Bronchial epithelial cell (primary cell): Measurements from ENCODE around the gene NFIA. TPM values are rescaled to one million over a fixed set of nuclear protein-coding genes. Genes with fewer than 3 reads are reported as not detected.
A peak's percentile ranks its signal among the peaks of the same experiment; 100 is the strongest.

Source experiments
- DNase-seq: peaks from one replicate; pipeline ENCODE4 v3.0.0-alpha.2; 2010; ENCODE audit warnings: low read depth
- FAIRE-seq: peaks from 2 replicates; lab custom pipeline; 2011; peaks lifted over from hg19 to GRCh38; lab: Jason Lieb, UNC
- H3K27me3 ChIP-seq: 2 replicates; pipeline ENCODE4 v1.5.1; 2011; ENCODE audit warnings: low read length; ENCODE audit not compliant: control insufficient read depth, insufficient read depth
- H3K36me3 ChIP-seq: 2 replicates; pipeline ENCODE4 v1.5.1; 2011; ENCODE audit warnings: low read length; ENCODE audit not compliant: control insufficient read depth, insufficient read depth
- H3K4me3 ChIP-seq: 2 replicates; pipeline ENCODE4 v1.5.1; 2011; ENCODE audit warnings: mild to moderate bottlenecking, low read depth, low read length, control low read depth
- CTCF ChIP-seq: IDR thresholded peaks from 2 replicates; pipeline ENCODE4 v1.5.1; 2011; ENCODE audit warnings: mild to moderate bottlenecking, moderate library complexity, low read length, control low read depth, inconsistent platforms; ENCODE audit not compliant: insufficient read depth, severe bottlenecking
- total RNA-seq: library from RNA; depleted of rRNA; stranded (reverse); fragments of >200 nt; gene quantifications from 2 replicates; pipeline ENCODE4 v1.2.1, GENCODE V29; 2014

The NFIA gene
- total RNA-seq, 1 donor from 2014 or later = 7.4 TPM

- TF ChIP-seq CTCF = no peak
- no peaks in the 10 kb centered on the region for H3K36me3 ChIP-seq
- no peaks in the 10 kb centered on the region for H3K27me3 ChIP-seq
- no peak overlapping the region for H3K4me3 ChIP-seq
- DNase-seq (no peak), FAIRE-seq (no peak)
These were observed 152.2 kb downstream of the NFIA start for GRCh38 chr1:61234587-61234919.

GRCh38 chr1:61237147-61237546 is 154.8 kb downstream of the NFIA start:
- no peak for TF ChIP-seq CTCF
- H3K36me3 ChIP-seq = no peaks in the 10 kb centered on the region
- DNase-seq (peak; percentile 50), FAIRE-seq (no peak)
- H3K4me3 ChIP-seq = no peak overlapping the region
- no peaks in the 10 kb centered on the region for H3K27me3 ChIP-seq

- FAIRE-seq (no peak), DNase-seq (peak; percentile 73)
- no peaks in the 10 kb centered on the region for H3K27me3 ChIP-seq
- no peak overlapping the region for H3K4me3 ChIP-seq
- TF ChIP-seq CTCF = no peak
- no peaks in the 10 kb centered on the region for H3K36me3 ChIP-seq
These were observed 155.4 kb downstream of the NFIA start for GRCh38 chr1:61237659-61238358.

- H3K27me3 ChIP-seq = no peaks in the 10 kb centered on the region
- no peak for TF ChIP-seq CTCF
- no peak for FAIRE-seq
- no peaks in the 10 kb centered on the region for H3K36me3 ChIP-seq
- no peak overlapping the region for H3K4me3 ChIP-seq
- no peak for DNase-seq
These were observed 156.0 kb downstream of the NFIA start for GRCh38 chr1:61238359-61238665.

GRCh38 chr1:61240878-61241277 is 158.5 kb downstream of the NFIA start:
- Histone ChIP-seq H3K27me3 (no peaks in the 10 kb centered on the region), H3K36me3 (no peaks in the 10 kb centered on the region), H3K4me3 (no peak overlapping the region)
- TF ChIP-seq CTCF = no peak
- DNase-seq = no peak
- no peak for FAIRE-seq

- no peaks in the 10 kb centered on the region for H3K27me3 ChIP-seq
These were observed 159.1 kb downstream of the NFIA start for GRCh38 chr1:61241411-61241838.

More at GRCh38 chr1:61241411-61241838, 159.1 kb downstream of the NFIA start:
- H3K4me3 ChIP-seq = peak overlapping the region; percentile 8
- H3K36me3 ChIP-seq = no peaks in the 10 kb centered on the region
- FAIRE-seq (peak; percentile 47), DNase-seq (peak; percentile 38)
- no peak for TF ChIP-seq CTCF
